GM19099 (cell line): ENCODE measurements around the gene IRX5.

Experiments
- POLR2A ChIP-seq: IDR thresholded peaks from 3 replicates; pipeline ENCODE4 v1.6.1; 2011; ENCODE audit warnings: low read depth; ENCODE audit not compliant: insufficient read length; ENCODE audit errors: extremely low read depth

IRX5 gene

GRCh38 chr16:54927125-54928015 lies 3.3 kb upstream of the IRX5 start:
- no peak for TF ChIP-seq POLR2A

- no peak for TF ChIP-seq POLR2A
These were observed 2.7 kb upstream of the IRX5 start for GRCh38 chr16:54928016-54928356.

GRCh38 chr16:54928411-54929089 lies 2.1 kb upstream of the IRX5 start:
- no peak for TF ChIP-seq POLR2A

- no peak for TF ChIP-seq POLR2A
These were observed 1.3 kb upstream of the IRX5 start for GRCh38 chr16:54929090-54930004.

- no peak for TF ChIP-seq POLR2A
These were observed 129 bp downstream of the IRX5 start for GRCh38 chr16:54930869-54931119.

GRCh38 chr16:54931120-54932014 lies 702 bp downstream of the IRX5 start:
- no peak for TF ChIP-seq POLR2A

- no peak for TF ChIP-seq POLR2A
These were observed 1.5 kb downstream of the IRX5 start for GRCh38 chr16:54932021-54932660.

GRCh38 chr16:54932737-54933254 lies 2.1 kb downstream of the IRX5 start:
- no peak for TF ChIP-seq POLR2A

GRCh38 chr16:54933281-54934011 lies 2.8 kb downstream of the IRX5 start:
- TF ChIP-seq POLR2A: no peak

- TF ChIP-seq POLR2A: no peak
These were observed 4.0 kb downstream of the IRX5 start for GRCh38 chr16:54934481-54935265.

GRCh38 chr16:54935266-54935968 lies 4.8 kb downstream of the IRX5 start:
- TF ChIP-seq POLR2A: no peak
